ENCODE data around the gene OPA1. TPM values are rescaled to one million over a fixed set of nuclear protein-coding genes. Genes with fewer than 3 reads are reported as not detected.

Gene OPA1, protein sequence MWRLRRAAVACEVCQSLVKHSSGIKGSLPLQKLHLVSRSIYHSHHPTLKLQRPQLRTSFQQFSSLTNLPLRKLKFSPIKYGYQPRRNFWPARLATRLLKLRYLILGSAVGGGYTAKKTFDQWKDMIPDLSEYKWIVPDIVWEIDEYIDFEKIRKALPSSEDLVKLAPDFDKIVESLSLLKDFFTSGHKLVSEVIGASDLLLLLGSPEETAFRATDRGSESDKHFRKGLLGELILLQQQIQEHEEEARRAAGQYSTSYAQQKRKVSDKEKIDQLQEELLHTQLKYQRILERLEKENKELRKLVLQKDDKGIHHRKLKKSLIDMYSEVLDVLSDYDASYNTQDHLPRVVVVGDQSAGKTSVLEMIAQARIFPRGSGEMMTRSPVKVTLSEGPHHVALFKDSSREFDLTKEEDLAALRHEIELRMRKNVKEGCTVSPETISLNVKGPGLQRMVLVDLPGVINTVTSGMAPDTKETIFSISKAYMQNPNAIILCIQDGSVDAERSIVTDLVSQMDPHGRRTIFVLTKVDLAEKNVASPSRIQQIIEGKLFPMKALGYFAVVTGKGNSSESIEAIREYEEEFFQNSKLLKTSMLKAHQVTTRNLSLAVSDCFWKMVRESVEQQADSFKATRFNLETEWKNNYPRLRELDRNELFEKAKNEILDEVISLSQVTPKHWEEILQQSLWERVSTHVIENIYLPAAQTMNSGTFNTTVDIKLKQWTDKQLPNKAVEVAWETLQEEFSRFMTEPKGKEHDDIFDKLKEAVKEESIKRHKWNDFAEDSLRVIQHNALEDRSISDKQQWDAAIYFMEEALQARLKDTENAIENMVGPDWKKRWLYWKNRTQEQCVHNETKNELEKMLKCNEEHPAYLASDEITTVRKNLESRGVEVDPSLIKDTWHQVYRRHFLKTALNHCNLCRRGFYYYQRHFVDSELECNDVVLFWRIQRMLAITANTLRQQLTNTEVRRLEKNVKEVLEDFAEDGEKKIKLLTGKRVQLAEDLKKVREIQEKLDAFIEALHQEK
- 41.2 and 62.0 TPM in 2 replicates for total RNA-seq

DNA sequence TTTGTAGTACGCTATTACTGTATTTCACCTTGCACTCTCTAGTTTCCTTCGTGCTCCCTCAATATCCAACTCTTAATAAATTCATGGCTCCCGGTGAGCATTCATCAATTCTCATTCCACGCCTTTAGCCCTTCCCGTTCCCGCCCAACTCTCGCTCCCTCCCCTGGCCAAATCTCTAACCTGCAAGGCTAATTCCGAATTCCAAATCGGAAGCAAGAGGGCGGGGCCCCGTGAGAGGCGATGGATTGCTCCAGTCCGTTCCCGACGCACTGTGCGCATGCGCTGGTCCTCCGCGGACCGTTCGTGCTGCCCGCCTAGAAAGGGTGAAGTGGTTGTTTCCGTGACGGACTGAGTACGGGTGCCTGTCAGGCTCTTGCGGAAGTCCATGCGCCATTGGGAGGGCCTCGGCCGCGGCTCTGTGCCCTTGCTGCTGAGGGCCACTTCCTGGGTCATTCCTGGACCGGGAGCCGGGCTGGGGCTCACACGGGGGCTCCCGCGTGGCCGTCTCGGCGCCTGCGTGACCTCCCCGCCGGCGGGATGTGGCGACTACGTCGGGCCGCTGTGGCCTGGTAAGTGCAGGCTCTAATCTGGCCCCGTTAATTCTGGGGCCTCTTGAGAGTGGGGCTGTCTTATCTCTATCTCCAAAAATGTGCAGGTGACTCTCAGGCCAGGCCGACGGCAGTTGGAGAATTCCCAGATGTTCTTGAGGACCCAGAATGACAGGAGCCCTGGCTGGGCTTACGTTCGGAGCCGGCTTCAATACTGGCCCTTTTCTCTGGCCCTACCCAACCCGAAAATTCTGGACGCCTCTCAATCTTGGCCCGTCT lies at the start of gene OPA1:
Gene OPA1, plus strand, starts transcription at position 368 of the 827 bp plus-strand sequence. Its CDS starts 170 bp downstream, at position 538.

DNA sequence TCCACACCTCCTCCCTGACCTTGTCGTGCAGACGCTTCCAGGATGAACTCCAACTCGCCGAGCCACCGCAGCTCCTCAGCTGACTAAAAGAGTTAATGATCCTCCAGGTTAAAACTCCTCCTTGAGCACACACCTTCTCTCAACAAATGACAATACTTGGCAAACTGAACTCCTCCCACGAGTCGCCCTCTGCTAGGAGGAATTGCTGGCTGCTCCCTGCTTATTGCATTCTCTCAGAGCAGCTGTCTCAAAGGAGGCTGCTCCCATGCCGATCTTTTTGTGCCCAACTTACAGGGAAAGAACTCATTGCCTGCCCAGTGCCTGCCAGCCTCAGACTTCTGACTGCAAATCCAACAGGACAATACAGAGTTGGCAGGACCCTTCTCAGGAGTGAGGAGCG lies 38.2 kb upstream of the OPA1 start, which contains the start of gene ATP13A4:
Gene ATP13A4, minus strand, starts transcription at position 85 of the 400 bp plus-strand sequence. CDS start 96 bp downstream, outside the sequence.

Other genes starting within 250 kb of the OPA1 start
- not detected in 2 replicates for gene ATP13A5, start 214.5 kb upstream of the OPA1 start, total RNA-seq
- not detected in 2 replicates for gene ATP13A4, start 38.3 kb upstream of the OPA1 start, total RNA-seq

All from myometrial cell (primary cell).